Measurements from ENCODE around the gene SARDH. TPM values are rescaled to one million over a fixed set of nuclear protein-coding genes. Genes with fewer than 3 reads are reported as not detected.

The SARDH gene
- polyA plus RNA-seq, 2 donors, result 0.20 TPM

DNA sequence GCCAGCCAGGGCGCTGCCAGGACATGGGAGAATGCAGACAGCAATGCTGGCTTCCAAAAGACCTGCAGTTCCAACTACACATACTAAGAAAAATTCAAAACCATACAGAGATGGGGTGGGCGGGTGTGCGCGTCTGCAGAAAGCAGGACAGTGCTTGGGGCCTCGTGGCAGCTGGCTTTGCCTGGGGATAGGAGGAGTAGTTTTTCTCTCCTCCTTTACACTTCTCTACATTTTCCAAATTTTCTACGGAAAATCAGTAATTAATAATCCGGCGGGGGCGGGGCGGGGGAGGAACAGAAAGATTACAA, 43.6 kb upstream of the SARDH start:
- no peaks in the 10 kb centered on the region for H3K4me1 ChIP-seq (ENCODE audit: control insufficient read depth in 2 of 2, insufficient read depth in 2 of 2, low read length in 1 of 2)
- H3K4me3 ChIP-seq (ENCODE audit: low read depth in 1 of 2, low read length in 2 of 2), result no peak overlapping the region
- no peaks in the 10 kb centered on the region for H3K9me3 ChIP-seq (ENCODE audit: control insufficient read depth in 2 of 2, insufficient read depth in 1 of 2, low read depth in 1 of 2, low read length in 1 of 2)
- H3K36me3 ChIP-seq (ENCODE audit: control insufficient read depth in 2 of 2, insufficient read depth in 2 of 2, low read length in 1 of 2), result peaks cover 0 to 15% of the 10 kb centered on the region in 2 donors
- H3K27ac ChIP-seq (ENCODE audit: low read depth in 2 of 2, low read length in 1 of 2), result no peak overlapping the region
- 83 to 86% methylated on average over 10 of the region's 10 CpGs for WGBS, 2 donors
- no peaks in the 10 kb centered on the region for H3K27me3 ChIP-seq (ENCODE audit: control insufficient read depth in 1 of 2, insufficient read depth in 2 of 2, low read length in 2 of 2)

DNA sequence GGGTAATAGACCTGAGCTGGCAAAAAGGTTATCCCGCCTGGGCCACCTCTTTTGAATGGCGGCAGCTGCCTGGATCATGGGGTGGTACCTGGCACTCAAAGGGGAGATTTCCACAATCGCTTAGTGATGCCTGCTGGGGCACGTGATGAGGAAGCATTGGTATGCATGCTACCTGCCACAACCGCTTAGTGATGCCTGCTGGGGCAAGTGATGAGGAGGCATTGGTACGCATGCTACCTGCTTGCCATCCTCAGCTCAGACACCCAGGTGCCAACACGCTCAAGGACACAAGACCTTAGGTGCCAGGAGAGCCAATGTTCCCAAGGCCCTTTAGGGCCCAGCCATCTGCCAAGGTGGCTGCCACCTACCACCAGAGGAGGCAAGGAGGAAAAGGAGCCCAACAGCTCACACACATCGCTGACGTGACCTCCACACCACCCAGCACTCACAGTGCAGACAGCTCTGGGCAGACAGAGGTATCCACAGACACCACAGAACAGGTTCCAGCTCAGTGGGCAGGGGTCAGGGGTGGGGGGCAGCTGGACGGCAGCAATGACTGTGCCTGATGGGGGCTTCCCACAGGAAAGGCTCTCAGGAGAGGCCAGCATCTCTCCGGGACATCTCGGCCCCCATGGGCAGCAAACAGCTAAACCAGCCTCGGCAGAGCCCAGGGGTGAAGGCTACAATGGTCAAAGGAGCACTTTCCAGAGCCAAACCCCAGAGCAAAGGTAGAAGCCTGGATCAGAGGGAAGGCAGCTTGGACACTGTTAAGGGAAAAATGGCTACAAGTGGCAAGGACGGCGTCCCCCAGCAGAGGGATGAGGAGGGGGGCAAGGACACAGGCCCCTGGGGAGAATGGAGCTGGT, 43.0 kb upstream of the SARDH start:
- H3K27me3 ChIP-seq (ENCODE audit: control insufficient read depth in 1 of 2, insufficient read depth in 2 of 2, low read length in 2 of 2), result no peaks in the 10 kb centered on the region
- 87 to 91% methylated on average over 15 of the region's 15 CpGs for WGBS, 2 donors
- H3K4me3 ChIP-seq (ENCODE audit: low read depth in 1 of 2, low read length in 2 of 2), result no peak overlapping the region
- H3K9me3 ChIP-seq (ENCODE audit: control insufficient read depth in 2 of 2, insufficient read depth in 1 of 2, low read depth in 1 of 2, low read length in 1 of 2), result no peaks in the 10 kb centered on the region
- H3K4me1 ChIP-seq (ENCODE audit: control insufficient read depth in 2 of 2, insufficient read depth in 2 of 2, low read length in 1 of 2), result no peaks in the 10 kb centered on the region
- H3K27ac ChIP-seq (ENCODE audit: low read depth in 2 of 2, low read length in 1 of 2), result no peak overlapping the region
- H3K36me3 ChIP-seq (ENCODE audit: control insufficient read depth in 2 of 2, insufficient read depth in 2 of 2, low read length in 1 of 2), result peaks cover 0 to 15% of the 10 kb centered on the region in 2 donors

DNA sequence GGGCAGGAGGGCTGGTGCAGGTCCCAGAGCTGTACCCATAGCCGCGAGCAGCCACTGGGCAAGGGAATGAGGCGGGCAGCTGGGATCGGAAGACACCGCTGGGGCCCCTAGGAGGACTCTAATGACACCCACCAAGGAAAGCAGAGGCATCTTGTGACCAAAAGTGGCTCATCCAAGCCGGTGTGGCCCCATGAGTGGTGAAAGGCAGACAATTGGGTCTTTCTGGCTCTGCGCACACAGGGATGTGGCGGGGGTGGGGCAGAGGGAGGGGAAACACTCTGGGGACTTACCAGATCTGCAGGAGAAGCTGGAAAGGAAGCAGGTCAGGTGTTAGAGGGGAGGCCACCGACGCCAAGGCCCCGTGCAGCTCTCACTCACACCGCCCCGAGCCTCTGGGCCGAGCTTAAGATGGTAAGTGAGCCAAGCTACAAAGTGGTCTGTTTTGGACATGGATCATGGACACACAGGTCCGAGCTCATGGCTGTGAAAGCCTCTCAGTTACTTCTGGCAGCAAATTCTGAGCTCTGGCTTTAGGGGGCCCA, 42.3 kb upstream of the SARDH start:
- no peak overlapping the region for H3K27ac ChIP-seq (ENCODE audit: low read depth in 2 of 2, low read length in 1 of 2)
- no peak overlapping the region for H3K4me3 ChIP-seq (ENCODE audit: low read depth in 1 of 2, low read length in 2 of 2)
- H3K4me1 ChIP-seq (ENCODE audit: control insufficient read depth in 2 of 2, insufficient read depth in 2 of 2, low read length in 1 of 2), result no peaks in the 10 kb centered on the region
- H3K9me3 ChIP-seq (ENCODE audit: control insufficient read depth in 2 of 2, insufficient read depth in 1 of 2, low read depth in 1 of 2, low read length in 1 of 2), result no peaks in the 10 kb centered on the region
- H3K36me3 ChIP-seq (ENCODE audit: control insufficient read depth in 2 of 2, insufficient read depth in 2 of 2, low read length in 1 of 2), result peaks cover 4 to 15% of the 10 kb centered on the region in 2 donors
- no peaks in the 10 kb centered on the region for H3K27me3 ChIP-seq (ENCODE audit: control insufficient read depth in 1 of 2, insufficient read depth in 2 of 2, low read length in 2 of 2)
- 89 to 94% methylated on average over 15 of the region's 15 CpGs for WGBS, 2 donors

DNA sequence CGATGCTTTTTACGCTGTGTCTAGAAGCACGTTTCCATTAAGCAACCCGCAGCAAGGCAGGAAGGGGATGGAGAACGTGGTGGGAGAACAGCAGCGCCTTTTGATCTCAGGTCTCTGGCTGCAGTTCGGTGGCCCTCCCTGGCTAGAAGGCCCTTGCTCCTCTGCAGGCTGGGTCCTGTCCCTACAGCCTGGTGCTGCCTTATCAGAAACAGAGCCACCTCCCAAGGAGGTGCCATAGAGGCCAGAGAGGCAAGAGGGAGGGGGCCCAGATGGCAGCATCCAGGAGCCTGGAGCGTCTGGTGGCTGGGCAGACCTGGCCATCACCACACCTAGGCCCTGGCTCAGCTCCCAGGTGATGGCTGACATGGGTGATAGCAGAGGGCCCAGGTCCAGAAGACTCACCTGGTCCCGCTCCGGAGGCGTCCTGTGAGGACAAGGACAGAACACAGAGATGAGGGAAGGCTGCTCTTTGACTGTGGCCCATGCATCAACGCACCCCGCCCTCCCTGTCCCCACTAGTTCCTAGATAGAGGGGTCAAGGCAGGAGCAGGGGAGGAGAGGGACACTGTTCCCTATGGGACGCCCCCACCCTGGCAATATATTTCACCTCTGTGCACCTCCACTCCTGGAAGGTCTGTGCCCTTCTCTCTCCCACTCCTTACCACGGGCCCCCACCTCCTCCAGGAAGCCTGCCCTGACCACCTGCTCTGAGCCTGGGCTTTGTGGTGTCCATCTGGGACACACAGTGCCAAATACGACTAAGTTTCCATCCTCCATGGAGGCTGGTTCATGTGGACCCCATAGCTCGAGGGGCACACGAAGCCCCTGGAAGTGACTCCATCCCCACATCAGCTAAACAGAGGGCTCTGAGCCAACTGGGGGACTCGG, 41.6 kb upstream of the SARDH start:
- Histone ChIP-seq H3K36me3 (ENCODE audit: control insufficient read depth in 2 of 2, insufficient read depth in 2 of 2, low read length in 1 of 2) (peaks cover 6 to 20% of the 10 kb centered on the region in 2 donors), H3K27me3 (ENCODE audit: control insufficient read depth in 1 of 2, insufficient read depth in 2 of 2, low read length in 2 of 2) (no peaks in the 10 kb centered on the region), H3K4me3 (ENCODE audit: low read depth in 1 of 2, low read length in 2 of 2) (no peak overlapping the region), H3K27ac (ENCODE audit: low read depth in 2 of 2, low read length in 1 of 2) (no peak overlapping the region), H3K9me3 (ENCODE audit: control insufficient read depth in 2 of 2, insufficient read depth in 1 of 2, low read depth in 1 of 2, low read length in 1 of 2) (peaks cover 0 to 3% of the 10 kb centered on the region in 2 donors), H3K4me1 (ENCODE audit: control insufficient read depth in 2 of 2, insufficient read depth in 2 of 2, low read length in 1 of 2) (no peaks in the 10 kb centered on the region)
- 92% methylated on average over 19 of the region's 19 CpGs for WGBS, 2 donors

DNA sequence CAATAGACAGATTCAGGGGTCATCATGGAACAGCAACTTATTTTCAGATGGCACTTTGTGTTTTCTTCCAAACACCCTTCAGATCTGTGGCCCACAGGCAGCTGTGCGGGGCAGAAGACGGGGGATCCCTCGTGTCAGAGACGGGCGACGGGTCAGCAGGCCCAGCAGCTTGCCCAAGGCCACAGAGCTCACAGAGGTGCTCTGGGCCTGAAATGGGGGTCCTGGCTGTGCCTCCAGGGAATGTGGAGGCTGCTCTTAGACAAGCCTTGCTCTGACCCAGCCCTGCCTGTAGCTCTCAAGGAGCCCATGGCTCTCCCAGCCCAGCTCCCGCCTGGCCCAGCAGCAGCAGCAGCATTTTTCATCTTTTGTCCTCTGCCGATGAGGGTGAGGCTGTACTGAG, 40.9 kb upstream of the SARDH start:
- no peak overlapping the region for H3K4me3 ChIP-seq (ENCODE audit: low read depth in 1 of 2, low read length in 2 of 2)
- WGBS, 2 donors, result 85 to 92% methylated on average over 8 of the region's 8 CpGs
- no peaks in the 10 kb centered on the region for H3K27me3 ChIP-seq (ENCODE audit: control insufficient read depth in 1 of 2, insufficient read depth in 2 of 2, low read length in 2 of 2)
- H3K9me3 ChIP-seq (ENCODE audit: control insufficient read depth in 2 of 2, insufficient read depth in 1 of 2, low read depth in 1 of 2, low read length in 1 of 2), result peaks cover 0 to 10% of the 10 kb centered on the region in 2 donors
- no peaks in the 10 kb centered on the region for H3K4me1 ChIP-seq (ENCODE audit: control insufficient read depth in 2 of 2, insufficient read depth in 2 of 2, low read length in 1 of 2)
- H3K36me3 ChIP-seq (ENCODE audit: control insufficient read depth in 2 of 2, insufficient read depth in 2 of 2, low read length in 1 of 2), result peaks cover 7 to 27% of the 10 kb centered on the region in 2 donors
- no peak overlapping the region for H3K27ac ChIP-seq (ENCODE audit: low read depth in 2 of 2, low read length in 1 of 2)

DNA sequence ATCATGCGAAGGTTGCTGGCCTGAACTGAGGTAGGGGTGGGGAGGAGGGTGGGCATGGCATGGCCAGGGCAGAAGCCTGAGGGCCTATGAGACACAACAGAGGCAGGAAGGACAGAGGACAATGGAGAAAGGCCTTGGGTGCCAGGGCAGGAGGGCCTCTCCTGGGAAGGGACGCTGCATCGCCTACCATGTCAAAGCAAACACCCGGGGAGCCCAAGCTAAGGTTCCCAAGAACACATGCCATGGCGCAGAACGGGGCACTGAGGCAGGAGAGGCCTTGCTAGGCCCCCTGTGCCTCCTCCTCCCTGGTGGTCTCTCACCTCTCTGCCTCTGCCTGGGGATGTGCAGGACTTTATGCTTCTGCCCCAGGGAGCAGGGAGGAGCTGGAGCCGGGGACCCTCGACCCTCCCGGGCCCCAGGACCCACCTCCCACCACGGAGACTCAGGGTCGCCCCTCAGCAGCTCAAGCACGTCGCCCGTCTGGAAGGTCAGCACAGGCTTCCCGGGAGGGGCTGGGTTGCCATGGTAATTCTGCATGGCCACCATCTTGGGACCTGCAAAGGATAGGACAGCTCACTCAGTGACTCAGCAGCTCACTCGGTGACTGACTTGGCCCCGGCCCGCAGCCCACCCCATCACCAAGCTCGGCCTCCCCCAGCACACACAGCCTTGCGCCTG, 40.3 kb upstream of the SARDH start:
- peaks cover 7 to 26% of the 10 kb centered on the region in 2 donors for H3K36me3 ChIP-seq (ENCODE audit: control insufficient read depth in 2 of 2, insufficient read depth in 2 of 2, low read length in 1 of 2)
- H3K4me3 ChIP-seq (ENCODE audit: low read depth in 1 of 2, low read length in 2 of 2), result no peak overlapping the region

DNA sequence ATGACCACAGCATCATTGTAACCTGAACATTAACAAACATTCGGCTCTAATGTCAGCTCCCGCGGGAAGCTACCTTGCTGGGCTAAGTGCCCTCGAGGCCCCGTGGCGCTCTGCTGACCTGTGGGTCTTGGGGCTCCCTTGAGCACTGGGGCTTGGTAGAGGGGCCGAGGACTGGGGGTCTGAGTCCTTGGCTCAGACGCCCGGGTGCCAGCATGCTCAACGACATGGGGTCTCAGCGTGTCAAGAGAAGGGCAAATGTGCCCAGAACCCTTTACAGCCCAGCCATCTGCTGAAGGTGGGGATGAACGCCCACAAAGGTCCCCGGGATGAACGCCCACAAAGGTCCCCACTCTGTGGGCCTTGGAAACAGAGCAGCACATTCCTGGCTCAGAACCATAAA, 39.7 kb upstream of the SARDH start:
- Histone ChIP-seq H3K27me3 (ENCODE audit: control insufficient read depth in 1 of 2, insufficient read depth in 2 of 2, low read length in 2 of 2) (no peaks in the 10 kb centered on the region), H3K4me1 (ENCODE audit: control insufficient read depth in 2 of 2, insufficient read depth in 2 of 2, low read length in 1 of 2) (no peaks in the 10 kb centered on the region), H3K4me3 (ENCODE audit: low read depth in 1 of 2, low read length in 2 of 2) (no peak overlapping the region), H3K27ac (ENCODE audit: low read depth in 2 of 2, low read length in 1 of 2) (no peak overlapping the region), H3K36me3 (ENCODE audit: control insufficient read depth in 2 of 2, insufficient read depth in 2 of 2, low read length in 1 of 2) (peaks cover 7 to 26% of the 10 kb centered on the region in 2 donors), H3K9me3 (ENCODE audit: control insufficient read depth in 2 of 2, insufficient read depth in 1 of 2, low read depth in 1 of 2, low read length in 1 of 2) (peaks cover 0 to 14% of the 10 kb centered on the region in 2 donors)
- 91 to 96% methylated on average over 14 of the region's 14 CpGs for WGBS, 2 donors

More for the DNA sequence above, 40.3 kb upstream of the SARDH start:
- WGBS, 2 donors, result 92 to 93% methylated on average over 20 of the region's 20 CpGs
- Histone ChIP-seq H3K27ac (ENCODE audit: low read depth in 2 of 2, low read length in 1 of 2) (no peak overlapping the region), H3K4me1 (ENCODE audit: control insufficient read depth in 2 of 2, insufficient read depth in 2 of 2, low read length in 1 of 2) (no peaks in the 10 kb centered on the region), H3K9me3 (ENCODE audit: control insufficient read depth in 2 of 2, insufficient read depth in 1 of 2, low read depth in 1 of 2, low read length in 1 of 2) (peaks cover 0 to 14% of the 10 kb centered on the region in 2 donors), H3K27me3 (ENCODE audit: control insufficient read depth in 1 of 2, insufficient read depth in 2 of 2, low read length in 2 of 2) (no peaks in the 10 kb centered on the region)

DNA sequence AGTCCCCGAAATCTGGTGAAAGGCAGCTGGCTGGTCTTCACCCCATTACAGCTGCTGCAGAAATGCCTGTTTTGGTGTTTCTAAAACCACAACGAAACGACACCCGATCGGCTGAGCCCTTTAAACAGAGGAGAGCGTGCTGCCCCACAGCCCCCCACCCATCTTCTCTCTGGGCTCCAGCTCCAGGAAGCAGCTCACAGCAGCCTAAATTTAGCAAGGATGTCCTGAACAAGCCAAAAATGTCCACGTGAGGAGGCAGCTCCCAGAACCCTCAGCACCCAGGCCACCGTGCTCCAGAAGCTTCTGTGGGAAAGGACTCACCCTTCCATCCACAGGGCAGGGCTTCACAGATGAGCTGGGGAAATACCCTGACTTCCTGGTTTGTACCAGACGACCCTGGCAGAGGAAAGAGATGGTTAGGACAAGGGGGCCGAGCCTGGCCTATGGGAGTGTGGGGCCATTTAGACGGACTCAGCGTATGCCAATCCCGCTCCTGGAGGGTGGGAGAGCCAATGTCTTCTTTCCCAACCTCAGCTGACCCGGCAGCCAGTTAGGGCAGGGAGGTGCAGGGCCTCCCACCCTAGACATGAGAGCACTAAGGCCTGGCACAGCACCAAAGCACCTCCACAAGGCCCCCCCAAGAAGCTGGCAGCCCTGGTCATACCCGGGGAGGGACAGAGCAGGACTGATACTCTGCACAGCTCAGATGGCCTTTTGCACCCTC, 39.1 kb upstream of the SARDH start:
- Histone ChIP-seq H3K9me3 (ENCODE audit: control insufficient read depth in 2 of 2, insufficient read depth in 1 of 2, low read depth in 1 of 2, low read length in 1 of 2) (peaks cover 0 to 14% of the 10 kb centered on the region in 2 donors), H3K4me3 (ENCODE audit: low read depth in 1 of 2, low read length in 2 of 2) (no peak overlapping the region), H3K4me1 (ENCODE audit: control insufficient read depth in 2 of 2, insufficient read depth in 2 of 2, low read length in 1 of 2) (no peaks in the 10 kb centered on the region), H3K27me3 (ENCODE audit: control insufficient read depth in 1 of 2, insufficient read depth in 2 of 2, low read length in 2 of 2) (no peaks in the 10 kb centered on the region), H3K36me3 (ENCODE audit: control insufficient read depth in 2 of 2, insufficient read depth in 2 of 2, low read length in 1 of 2) (peaks cover 7 to 26% of the 10 kb centered on the region in 2 donors), H3K27ac (ENCODE audit: low read depth in 2 of 2, low read length in 1 of 2) (no peak overlapping the region)
- 79 to 83% methylated on average over 15 of the region's 15 CpGs for WGBS, 2 donors
